ENCODE results near the gene NCOA3.

The NCOA3 gene

DNA sequence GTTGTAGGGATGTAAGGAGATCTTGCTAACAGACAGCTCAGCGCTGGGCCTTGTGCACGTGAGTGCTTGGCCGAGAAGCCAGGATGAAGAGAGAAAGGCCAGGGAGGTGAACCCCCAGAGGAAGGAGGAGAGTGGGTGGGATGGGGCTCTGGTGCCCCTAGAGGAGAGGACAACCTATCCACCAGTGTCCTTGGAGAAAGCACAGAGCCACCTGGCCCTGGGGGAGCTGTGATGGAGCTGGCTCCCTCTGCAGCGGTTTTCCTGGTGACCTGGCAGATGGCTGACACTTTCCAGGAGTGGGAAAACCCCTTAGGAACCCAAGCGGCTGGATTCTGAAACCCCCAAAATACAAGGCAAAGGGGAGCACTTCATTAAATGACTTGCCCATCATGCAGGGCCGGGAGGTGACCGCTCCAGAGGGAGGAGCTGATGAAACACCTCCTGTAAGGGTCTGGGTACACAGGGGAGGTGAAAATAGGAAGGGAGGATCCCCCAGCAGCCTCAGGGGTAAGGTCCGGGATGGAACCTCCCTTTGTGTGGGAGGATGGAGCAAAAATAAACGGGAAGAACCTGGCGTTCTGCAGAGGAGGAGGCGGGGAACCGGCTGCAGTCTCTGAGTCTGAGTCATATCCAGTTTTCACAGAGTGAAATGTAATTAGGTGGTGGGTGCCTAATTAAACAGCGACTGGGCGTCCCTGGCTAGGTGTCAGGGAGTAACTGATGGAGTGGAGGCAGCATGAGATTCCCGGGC is 203.2 kb downstream of the NCOA3 start:
- Mint-ChIP-seq H3K9me3 (no peaks in the 10 kb centered on the region), H3K27me3 (peaks cover 7% of the 10 kb centered on the region), H3K36me3 (ENCODE audit: low read depth) (no peaks in the 10 kb centered on the region), H3K4me3 (no peak overlapping the region), H3K4me1 (ENCODE audit: low read depth) (no peaks in the 10 kb centered on the region), H3K27ac (no peak overlapping the region)
- DNase-seq: no peak

DNA sequence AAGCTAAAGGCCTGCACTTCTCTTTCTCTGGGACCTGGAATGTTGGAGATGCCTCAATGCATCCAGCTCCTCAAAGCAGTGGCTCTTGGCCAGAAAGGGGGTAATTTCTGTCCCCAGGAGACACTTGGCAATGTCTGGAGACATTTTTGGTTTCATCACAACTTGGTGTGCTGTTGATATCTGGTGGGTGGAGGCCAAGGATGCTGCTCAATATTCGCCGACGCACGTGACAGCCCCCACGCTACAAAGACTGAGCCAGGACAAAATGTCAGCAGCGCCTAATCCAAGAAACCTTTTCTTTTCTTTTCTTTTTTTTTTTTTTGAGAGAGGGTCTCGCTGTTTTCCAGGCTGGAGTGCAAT is 203.8 kb downstream of the NCOA3 start:
- Mint-ChIP-seq H3K4me3 (no peak overlapping the region), H3K27me3 (peaks cover 7% of the 10 kb centered on the region), H3K9me3 (no peaks in the 10 kb centered on the region), H3K36me3 (ENCODE audit: low read depth) (no peaks in the 10 kb centered on the region), H3K27ac (no peak overlapping the region), H3K4me1 (ENCODE audit: low read depth) (no peaks in the 10 kb centered on the region)
- no peak for DNase-seq

DNA sequence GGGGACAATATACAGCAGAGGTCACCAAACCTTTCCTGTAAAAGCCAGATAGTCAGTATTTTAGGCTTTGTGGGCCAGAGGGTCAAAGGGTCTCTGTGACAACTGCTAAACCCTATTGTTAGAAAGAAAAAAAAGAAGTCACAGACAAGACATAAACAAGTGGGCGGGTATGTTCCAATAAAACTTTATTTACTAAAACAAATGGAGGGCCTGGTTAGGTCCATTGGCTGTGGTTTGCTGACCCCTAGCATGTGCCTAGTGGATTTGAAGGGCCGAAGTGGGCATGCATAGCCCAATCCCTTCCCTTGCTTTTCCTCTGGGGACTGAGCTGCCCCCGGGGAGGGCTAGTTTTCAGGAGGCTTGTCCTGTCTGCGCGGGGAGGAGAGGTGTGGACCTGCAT is 204.7 kb downstream of the NCOA3 start:
- Mint-ChIP-seq H3K36me3 (ENCODE audit: low read depth) (no peaks in the 10 kb centered on the region), H3K4me1 (ENCODE audit: low read depth) (no peaks in the 10 kb centered on the region), H3K27me3 (peaks cover 7% of the 10 kb centered on the region), H3K9me3 (no peaks in the 10 kb centered on the region), H3K27ac (no peak overlapping the region), H3K4me3 (no peak overlapping the region)
- no peak for DNase-seq

Data from activated T-cell treated with anti-CD3 and anti-CD28 coated beads, Interleukin-2, amount 50 U/mL, for 24 hours (primary cell).